ENCODE results near the gene HRCT1.
"Not testable (repeated sequence)": the region's sequence is repeated elsewhere in the genome, so short reads cannot be mapped to it uniquely, and the experiment has no call there.

Gene HRCT1

GRCh38 chr9:35905912-35906679 lies at the start of gene HRCT1:
HRCT1 (plus strand) TSS chr9:35906202; CDS start chr9:35906288, 86 bp downstream.
- DNase-seq (ENCODE audit: low spot score) = peak; percentile 93

GRCh38 chr9:35856206-35856605 lies 49.8 kb upstream of the HRCT1 start:
- no peak for DNase-seq (ENCODE audit: low spot score)

GRCh38 chr9:35856882-35857281 lies 49.1 kb upstream of the HRCT1 start:
- no peak for DNase-seq (ENCODE audit: low spot score)

GRCh38 chr9:35858458-35858857 lies 47.5 kb upstream of the HRCT1 start:
- no peak for DNase-seq (ENCODE audit: low spot score)

- no peak for DNase-seq (ENCODE audit: low spot score)
These were observed 46.6 kb upstream of the HRCT1 start for GRCh38 chr9:35859310-35859989.

- DNase-seq (ENCODE audit: low spot score) = no peak
These were observed 46.0 kb upstream of the HRCT1 start for GRCh38 chr9:35859990-35860339.

- no peak for DNase-seq (ENCODE audit: low spot score)
These were observed 44.7 kb upstream of the HRCT1 start for GRCh38 chr9:35861161-35861897.

- DNase-seq (ENCODE audit: low spot score) = no peak
These were observed 43.7 kb upstream of the HRCT1 start for GRCh38 chr9:35862328-35862727.

- DNase-seq (ENCODE audit: low spot score) = no peak
These were observed 42.4 kb upstream of the HRCT1 start for GRCh38 chr9:35863583-35863982.

GRCh38 chr9:35864695-35865255 lies 41.2 kb upstream of the HRCT1 start:
- no peak for DNase-seq (ENCODE audit: low spot score)

- DNase-seq (ENCODE audit: low spot score) = no peak
These were observed 38.5 kb upstream of the HRCT1 start for GRCh38 chr9:35867538-35867937.

GRCh38 chr9:35868933-35869332 lies 37.1 kb upstream of the HRCT1 start:
- no peak for DNase-seq (ENCODE audit: low spot score)

GRCh38 chr9:35869621-35870216 lies 36.3 kb upstream of the HRCT1 start:
- DNase-seq (ENCODE audit: low spot score) = no peak

GRCh38 chr9:35870351-35870923 lies 35.6 kb upstream of the HRCT1 start, which contains the start of gene OR13J1:
OR13J1 (minus strand) TSS chr9:35870401; CDS start chr9:35870401, 0 bp downstream.
- DNase-seq (ENCODE audit: low spot score) = no peak

GRCh38 chr9:35871545-35871944 lies 34.5 kb upstream of the HRCT1 start:
- peak; percentile 66 for DNase-seq (ENCODE audit: low spot score)

- DNase-seq (ENCODE audit: low spot score) = no peak
These were observed 33.5 kb upstream of the HRCT1 start for GRCh38 chr9:35872505-35872904.

GRCh38 chr9:35882263-35882848 lies 23.6 kb upstream of the HRCT1 start:
- DNase-seq (ENCODE audit: low spot score) = peak; percentile 74

GRCh38 chr9:35882996-35883395 lies 23.0 kb upstream of the HRCT1 start:
- no peak for DNase-seq (ENCODE audit: low spot score)

GRCh38 chr9:35884908-35885307 lies 21.1 kb upstream of the HRCT1 start:
- not testable (repeated sequence) for DNase-seq (ENCODE audit: low spot score)

GRCh38 chr9:35891646-35892045 lies 14.4 kb upstream of the HRCT1 start:
- DNase-seq (ENCODE audit: low spot score) = no peak

GRCh38 chr9:35892051-35892450 lies 14.0 kb upstream of the HRCT1 start:
- DNase-seq (ENCODE audit: low spot score) = no peak

All from LoVo (cell line).